PC-3 (cell line): Measurements from ENCODE around the gene ADGRD1.

Source experiments
- EZH2phosphoT487 ChIP-seq: fragments of 300-600 bp; sonication (generic); IDR thresholded peaks from 2 replicates; pipeline ENCODE4 v1.6.1; 2018; ENCODE audit warnings: mild to moderate bottlenecking, antibody characterized with exemption, low read length, borderline replicate concordance
- TF ChIP-seq, protein P1 (sequence below): fragments of 300-600 bp; sonication (generic); conservative IDR thresholded peaks from 2 replicates; pipeline ENCODE4 v1.5.1; 2017; ENCODE audit warnings: antibody characterized with exemption, low read depth, mild to moderate bottlenecking, low read length

DNA sequence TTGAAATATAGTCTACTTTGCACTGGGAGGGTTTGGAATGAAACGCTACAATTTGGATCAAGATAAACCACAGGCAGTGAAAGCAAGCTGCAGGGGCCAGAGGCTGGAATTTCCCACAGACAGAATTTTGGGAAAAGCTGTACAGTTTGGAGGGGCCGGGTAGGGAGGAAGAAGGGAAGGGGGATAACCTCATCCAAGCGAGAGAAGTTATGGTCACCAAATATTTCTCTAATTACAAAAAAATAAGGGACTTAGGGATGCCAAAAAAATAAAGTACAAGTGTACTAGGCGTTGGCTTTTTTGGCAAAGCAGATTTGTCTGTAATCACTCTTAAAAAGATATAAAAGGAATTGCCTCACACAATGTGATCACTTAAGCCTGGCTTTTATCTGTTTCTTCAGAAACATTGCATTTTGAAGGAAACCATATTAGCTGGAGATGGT lies 31.2 kb upstream of the ADGRD1 start:
- TF ChIP-seq, protein P1, sequence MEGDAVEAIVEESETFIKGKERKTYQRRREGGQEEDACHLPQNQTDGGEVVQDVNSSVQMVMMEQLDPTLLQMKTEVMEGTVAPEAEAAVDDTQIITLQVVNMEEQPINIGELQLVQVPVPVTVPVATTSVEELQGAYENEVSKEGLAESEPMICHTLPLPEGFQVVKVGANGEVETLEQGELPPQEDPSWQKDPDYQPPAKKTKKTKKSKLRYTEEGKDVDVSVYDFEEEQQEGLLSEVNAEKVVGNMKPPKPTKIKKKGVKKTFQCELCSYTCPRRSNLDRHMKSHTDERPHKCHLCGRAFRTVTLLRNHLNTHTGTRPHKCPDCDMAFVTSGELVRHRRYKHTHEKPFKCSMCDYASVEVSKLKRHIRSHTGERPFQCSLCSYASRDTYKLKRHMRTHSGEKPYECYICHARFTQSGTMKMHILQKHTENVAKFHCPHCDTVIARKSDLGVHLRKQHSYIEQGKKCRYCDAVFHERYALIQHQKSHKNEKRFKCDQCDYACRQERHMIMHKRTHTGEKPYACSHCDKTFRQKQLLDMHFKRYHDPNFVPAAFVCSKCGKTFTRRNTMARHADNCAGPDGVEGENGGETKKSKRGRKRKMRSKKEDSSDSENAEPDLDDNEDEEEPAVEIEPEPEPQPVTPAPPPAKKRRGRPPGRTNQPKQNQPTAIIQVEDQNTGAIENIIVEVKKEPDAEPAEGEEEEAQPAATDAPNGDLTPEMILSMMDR: no peak
- TF ChIP-seq EZH2phosphoT487: no peak
